KOPT-K1 (cell line): ENCODE measurements around the gene SPTBN1.
"Not testable (repeated sequence)": the region's sequence is repeated elsewhere in the genome, so short reads cannot be mapped to it uniquely, and the experiment has no call there.

Experiments used
- H3K27ac ChIP-seq: fragments of 200-600 bp; sonication (generic); 2 replicates; pipeline ENCODE4 v1.5.1; 2016; ENCODE audit warnings: antibody characterized with exemption, mild to moderate bottlenecking, low read depth, low read length; ENCODE audit not compliant: poor library complexity, severe bottlenecking
- H3K36me3 ChIP-seq: fragments of 200-600 bp; sonication (generic); 2 replicates; pipeline ENCODE4 v1.5.1; 2017; ENCODE audit warnings: antibody characterized with exemption, mild to moderate bottlenecking, low read length, moderate library complexity; ENCODE audit not compliant: insufficient read depth
- H3K9me3 ChIP-seq: fragments of 200-600 bp; sonication (generic); 2 replicates; pipeline ENCODE4 v1.5.1; 2017; ENCODE audit warnings: antibody characterized with exemption, low read length, mild to moderate bottlenecking; ENCODE audit not compliant: insufficient read depth, poor library complexity, severe bottlenecking

SPTBN1 gene

DNA sequence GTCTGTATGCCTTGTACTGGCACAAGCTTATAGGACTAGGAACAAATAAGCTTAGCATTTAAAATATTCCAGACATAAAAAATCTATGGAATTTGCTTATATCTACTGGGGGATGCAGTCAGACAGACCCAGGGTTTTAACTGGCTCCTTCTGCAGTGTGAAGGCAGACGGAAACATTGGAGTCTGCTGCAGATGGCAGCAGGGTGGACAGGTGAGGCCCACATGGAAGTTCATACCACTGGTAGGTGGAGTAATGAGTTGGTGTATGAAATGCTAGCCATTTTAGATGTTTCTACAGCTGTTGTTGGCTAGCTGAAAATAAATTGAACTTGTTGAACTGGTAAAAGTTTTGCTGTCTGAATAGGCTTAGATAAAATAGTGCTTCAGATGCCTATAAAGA lies 17.7 kb downstream of the SPTBN1 start:
- no peaks in the 10 kb centered on the region for H3K9me3 ChIP-seq
- no peak overlapping the region for H3K27ac ChIP-seq
- no peaks in the 10 kb centered on the region for H3K36me3 ChIP-seq

DNA sequence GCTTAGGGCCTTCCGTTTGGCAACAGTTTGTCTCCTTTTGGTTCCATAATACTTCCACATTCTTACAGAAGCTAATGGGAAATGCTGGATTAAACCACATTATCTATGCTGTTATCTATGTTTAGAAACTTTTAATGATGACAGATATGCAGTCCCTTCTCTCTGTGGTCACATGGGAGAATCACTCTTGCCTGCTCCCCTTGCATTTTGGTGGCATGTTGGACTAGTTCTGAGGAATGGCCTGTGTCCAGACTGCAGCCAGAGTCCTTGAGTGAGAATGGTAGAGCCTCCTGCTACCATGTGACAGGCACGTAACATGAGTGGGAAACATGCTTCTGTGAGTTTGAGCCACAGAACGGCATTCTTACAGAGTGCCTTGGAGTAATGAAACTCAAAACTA lies 19.2 kb downstream of the SPTBN1 start:
- H3K36me3 ChIP-seq: no peaks in the 10 kb centered on the region
- H3K9me3 ChIP-seq: no peaks in the 10 kb centered on the region
- no peak overlapping the region for H3K27ac ChIP-seq

DNA sequence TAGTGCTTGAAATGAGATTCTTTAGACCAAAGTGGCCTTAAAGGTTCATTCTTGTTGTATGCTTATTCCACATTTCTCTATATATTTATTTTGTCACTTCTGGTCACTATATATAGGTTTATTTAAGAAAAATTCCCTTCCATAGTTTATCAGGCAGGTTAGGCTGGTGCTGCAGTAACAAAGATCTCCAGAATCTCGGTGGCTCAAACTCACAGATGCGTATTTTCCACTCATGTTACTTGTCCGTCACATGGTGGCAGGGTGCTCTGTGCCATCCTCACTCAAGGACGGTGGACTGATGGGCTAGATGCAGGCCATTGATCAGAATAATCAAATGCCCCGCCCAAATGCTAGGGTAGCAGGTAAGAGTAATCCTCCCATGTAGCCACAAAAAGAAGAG lies 19.8 kb downstream of the SPTBN1 start:
- no peak overlapping the region for H3K27ac ChIP-seq
- H3K36me3 ChIP-seq: no peaks in the 10 kb centered on the region
- no peaks in the 10 kb centered on the region for H3K9me3 ChIP-seq

- H3K36me3 ChIP-seq: no peaks in the 10 kb centered on the region
- no peaks in the 10 kb centered on the region for H3K9me3 ChIP-seq
- no peak overlapping the region for H3K27ac ChIP-seq
Observed at GRCh38 chr2:54476852-54477251, 20.7 kb downstream of the SPTBN1 start.

- Histone ChIP-seq H3K27ac (no peak overlapping the region), H3K36me3 (no peaks in the 10 kb centered on the region), H3K9me3 (no peaks in the 10 kb centered on the region)
Observed at GRCh38 chr2:54477896-54478295, 21.8 kb downstream of the SPTBN1 start.

DNA sequence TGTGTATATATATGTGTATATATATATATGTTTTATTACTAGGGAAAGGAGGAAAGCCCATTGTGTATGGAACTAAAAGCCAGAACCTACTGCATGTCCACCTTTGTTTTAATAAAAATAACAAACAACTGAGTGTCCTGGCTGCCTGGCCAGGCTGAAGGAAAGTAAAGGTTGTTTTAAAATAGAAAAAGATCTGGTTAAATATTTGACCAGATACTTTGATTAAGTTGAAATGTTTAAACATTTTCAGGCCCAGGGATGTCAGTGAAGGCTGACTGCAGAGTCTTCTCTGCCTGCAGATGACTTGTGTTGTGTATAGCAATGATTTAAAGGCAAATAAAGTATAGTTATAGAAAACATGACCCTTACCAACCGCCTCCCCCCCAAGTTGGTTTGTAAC lies 22.8 kb downstream of the SPTBN1 start:
- Histone ChIP-seq H3K27ac (no peak overlapping the region), H3K36me3 (no peaks in the 10 kb centered on the region)

DNA sequence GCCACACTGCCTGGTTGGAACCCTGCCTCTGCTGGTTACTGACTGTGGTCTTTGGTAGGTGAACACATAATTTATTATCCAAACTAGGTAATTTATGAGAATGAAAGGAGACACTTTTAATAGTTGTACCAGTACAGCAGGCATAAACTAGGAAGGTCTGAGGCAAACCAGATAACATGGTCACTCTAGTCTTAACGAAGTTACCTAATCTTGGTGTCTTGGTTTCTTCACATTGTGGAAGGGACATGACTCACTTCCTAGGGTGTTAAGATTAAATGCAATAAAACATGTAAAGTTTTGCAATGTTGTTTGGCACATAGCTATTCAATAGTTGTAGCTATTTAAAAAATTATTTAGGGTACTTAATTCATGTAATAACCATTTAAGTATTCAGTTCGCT lies 23.3 kb downstream of the SPTBN1 start:
- no peak overlapping the region for H3K27ac ChIP-seq
- no peaks in the 10 kb centered on the region for H3K9me3 ChIP-seq
- H3K36me3 ChIP-seq: no peaks in the 10 kb centered on the region

More for the DNA sequence above, 22.8 kb downstream of the SPTBN1 start:
- H3K9me3 ChIP-seq: no peaks in the 10 kb centered on the region

GRCh38 chr2:54480025-54480424 lies 23.9 kb downstream of the SPTBN1 start:
- Histone ChIP-seq H3K36me3 (no peaks in the 10 kb centered on the region), H3K9me3 (peaks cover 3% of the 10 kb centered on the region), H3K27ac (no peak overlapping the region)

GRCh38 chr2:54481686-54482085 lies 25.6 kb downstream of the SPTBN1 start:
- no peak overlapping the region for H3K27ac ChIP-seq
- H3K36me3 ChIP-seq: no peaks in the 10 kb centered on the region
- H3K9me3 ChIP-seq: peaks cover 6% of the 10 kb centered on the region

DNA sequence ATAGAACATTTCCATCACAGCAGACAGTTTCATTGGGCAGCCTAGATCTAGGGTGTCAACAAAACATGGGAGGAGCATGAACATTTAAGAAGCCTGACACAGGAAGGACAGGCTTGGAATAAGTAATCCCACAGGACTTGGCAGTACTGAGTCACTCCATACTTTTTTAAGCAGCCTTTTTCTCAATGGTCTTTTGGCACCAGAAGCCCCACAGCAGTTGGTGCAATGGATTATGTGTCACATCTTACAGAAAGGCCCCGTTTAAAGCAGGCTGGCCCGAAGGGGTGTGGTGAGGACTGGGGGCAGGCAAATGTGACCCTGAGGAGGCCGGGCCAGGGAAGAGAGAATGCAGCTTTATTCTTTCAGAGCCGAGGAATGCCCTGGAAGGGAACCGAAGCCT lies 26.6 kb downstream of the SPTBN1 start:
- Histone ChIP-seq H3K27ac (no peak overlapping the region), H3K9me3 (peaks cover 6% of the 10 kb centered on the region), H3K36me3 (no peaks in the 10 kb centered on the region)

DNA sequence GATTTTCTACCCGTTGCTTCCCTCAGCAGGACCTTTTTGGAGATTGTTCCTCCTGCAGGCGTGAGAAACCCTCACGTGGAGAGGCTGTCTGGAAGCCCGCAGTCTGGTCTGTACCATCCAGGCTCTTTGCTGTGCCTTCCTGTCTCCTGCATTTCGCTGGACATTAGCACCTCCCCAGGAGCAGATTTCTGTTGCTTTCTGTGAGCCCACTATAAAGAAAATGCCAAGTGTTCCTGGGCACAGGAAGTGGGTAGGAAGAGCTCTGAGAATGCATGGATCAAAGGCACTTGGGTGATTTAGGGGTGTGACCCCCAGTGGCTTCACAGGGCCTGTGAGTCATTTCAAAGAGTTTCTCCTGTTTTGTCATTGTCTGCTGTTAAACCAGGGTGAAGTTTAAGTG lies 27.3 kb downstream of the SPTBN1 start:
- H3K27ac ChIP-seq: no peak overlapping the region
- H3K36me3 ChIP-seq: no peaks in the 10 kb centered on the region
- H3K9me3 ChIP-seq: peaks cover 6% of the 10 kb centered on the region

GRCh38 chr2:54485756-54486155 lies 29.6 kb downstream of the SPTBN1 start:
- H3K27ac ChIP-seq, H3K36me3 ChIP-seq, H3K9me3 ChIP-seq: not testable (repeated sequence)

DNA sequence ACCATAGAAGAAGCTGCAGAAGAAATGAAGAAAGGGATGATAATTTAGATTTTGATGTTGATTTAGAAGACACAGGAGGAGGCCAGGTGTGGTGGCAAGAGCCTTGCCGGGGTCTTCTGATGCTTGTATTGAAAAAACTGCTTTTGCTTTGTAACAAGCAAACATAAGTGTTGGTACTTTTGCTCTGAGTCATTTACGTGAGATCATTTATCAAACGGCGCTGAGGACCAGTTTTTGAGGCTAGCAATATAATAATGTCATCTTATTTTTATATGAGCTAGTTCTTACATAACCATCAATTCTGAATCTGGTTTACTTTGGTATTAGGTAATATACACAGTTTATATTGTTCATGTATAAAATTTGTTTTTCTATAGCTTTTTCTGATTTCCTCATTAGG lies 30.6 kb downstream of the SPTBN1 start:
- H3K9me3 ChIP-seq: peaks cover 6% of the 10 kb centered on the region

DNA sequence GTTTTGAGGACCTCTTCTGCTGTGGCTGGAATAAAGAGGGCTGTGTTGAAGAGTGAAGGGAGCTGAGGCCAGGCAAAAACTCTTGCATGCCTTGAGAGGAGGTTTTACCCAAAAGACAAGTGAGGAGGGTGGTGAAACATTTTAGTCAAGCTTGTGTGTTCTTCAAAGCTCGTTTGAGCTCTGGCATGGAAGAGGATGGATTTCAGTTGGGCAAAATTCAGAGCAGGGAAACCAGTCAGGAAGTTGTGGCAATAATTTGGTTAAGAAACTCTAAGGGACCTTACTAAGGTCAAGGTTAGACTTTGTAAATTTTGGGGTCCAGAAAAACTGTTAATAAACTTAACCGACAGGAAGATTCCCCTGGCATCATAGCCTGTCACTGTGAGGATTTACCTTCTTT lies 34.7 kb downstream of the SPTBN1 start:
- Histone ChIP-seq H3K9me3 (no peaks in the 10 kb centered on the region), H3K36me3 (no peaks in the 10 kb centered on the region), H3K27ac (no peak overlapping the region)

More for the DNA sequence above, 30.6 kb downstream of the SPTBN1 start:
- Histone ChIP-seq H3K27ac (no peak overlapping the region), H3K36me3 (no peaks in the 10 kb centered on the region)

- Histone ChIP-seq H3K27ac (no peak overlapping the region), H3K9me3 (no peaks in the 10 kb centered on the region), H3K36me3 (no peaks in the 10 kb centered on the region)
Observed at GRCh38 chr2:54492335-54492734, 36.2 kb downstream of the SPTBN1 start.

GRCh38 chr2:54494087-54494486 lies 38.0 kb downstream of the SPTBN1 start:
- no peaks in the 10 kb centered on the region for H3K36me3 ChIP-seq
- no peak overlapping the region for H3K27ac ChIP-seq
- H3K9me3 ChIP-seq: no peaks in the 10 kb centered on the region

GRCh38 chr2:54496920-54497319 lies 40.8 kb downstream of the SPTBN1 start:
- Histone ChIP-seq H3K36me3 (no peaks in the 10 kb centered on the region), H3K9me3 (no peaks in the 10 kb centered on the region), H3K27ac (peak overlapping the region; percentile 62)
